H1 (cell line): ENCODE data around the gene ANKRD30A. TPM values are rescaled to one million over a fixed set of nuclear protein-coding genes. Genes with fewer than 3 reads are reported as not detected.
"Not testable (repeated sequence)": the region's sequence is repeated elsewhere in the genome, so short reads cannot be mapped to it uniquely, and the experiment has no call there.

Source experiments
- CTCF ChIA-PET: fragments of 300-600 bp; sonication (Branson Sonifier 250); formaldehyde crosslinking; loops from one replicate; lab custom pipeline; 2021; ENCODE audit not compliant: partially characterized antibody; lab: Charles Lee
- POLR2A ChIA-PET: fragments of 300-600 bp; sonication (Branson Sonifier 250); formaldehyde crosslinking; loops from one replicate; lab custom pipeline; 2021; ENCODE audit warnings: inconsistent platforms; ENCODE audit not compliant: partially characterized antibody; lab: Charles Lee
- DNase-seq, 2 experiments: peaks; one replicate each; pipeline versions ENCODE4 v3.0.0 to v3.0.0-alpha.2; 2010 to 2022; ENCODE audit warnings: low spot score in 2 of 2, low read depth in 1 of 2, mixed read lengths in 1 of 2
- FAIRE-seq: peaks from 2 replicates; lab custom pipeline; 2011; peaks lifted over from hg19 to GRCh38; lab: Jason Lieb, UNC
- H2AFZ ChIP-seq: 2 replicates; pipeline ENCODE4 v1.8.1; 2012; ENCODE audit warnings: low read length, inconsistent platforms
- H2AK5ac ChIP-seq: 2 replicates; pipeline ENCODE4 v1.6.1; 2013; ENCODE audit warnings: low read depth, low read length
- H2BK120ac ChIP-seq: replicated peaks from 2 replicates; pipeline ENCODE3; 2013; ENCODE audit warnings: low read depth, low read length, inconsistent platforms
- H2BK12ac ChIP-seq: 2 replicates; pipeline ENCODE4 v1.6.1; 2013; ENCODE audit warnings: low read depth, low read length
- H2BK15ac ChIP-seq: 2 replicates; pipeline ENCODE4 v1.6.1; 2013; ENCODE audit warnings: low read length
- H2BK20ac ChIP-seq: 2 replicates; pipeline ENCODE4 v1.6.1; 2013; ENCODE audit warnings: low read length
- H2BK5ac ChIP-seq: 2 replicates; pipeline ENCODE4 v1.6.1; 2013; ENCODE audit warnings: low read depth, low read length
- H3K14ac ChIP-seq: 2 replicates; pipeline ENCODE4 v1.6.1; 2013; ENCODE audit warnings: inconsistent platforms; ENCODE audit not compliant: insufficient read length
- H3K18ac ChIP-seq: 2 replicates; pipeline ENCODE4 v1.6.1; 2013; ENCODE audit warnings: low read length; ENCODE audit errors: extremely low read depth
- H3K23ac ChIP-seq: 2 replicates; pipeline ENCODE4 v1.6.1; 2013; ENCODE audit warnings: inconsistent platforms; ENCODE audit not compliant: insufficient read length
- H3K23me2 ChIP-seq: 2 replicates; pipeline ENCODE4 v1.6.1; 2013; ENCODE audit warnings: low read depth, low read length
- H3K27ac ChIP-seq: 2 replicates; pipeline ENCODE4 v1.6.1; 2011; ENCODE audit warnings: low read depth, low read length, inconsistent platforms
- H3K27me3 ChIP-seq, 4 experiments: replicated peaks in 1 of 4; 1 replicate in 1 of 4; 2 replicates in 3 of 4; pipeline versions ENCODE4 v1.6.1 to v1.8.1; 2011 to 2013; ENCODE audit warnings: low read length in 3 of 4, mild to moderate bottlenecking in 3 of 4, inconsistent platforms in 2 of 4, mixed read lengths in 2 of 4, moderate library complexity in 1 of 4; ENCODE audit not compliant: control insufficient read depth in 3 of 4, insufficient read depth in 3 of 4; ENCODE audit errors: extremely low read depth in 1 of 4
- H3K36me3 ChIP-seq, 4 experiments: 2 replicates each; pipeline versions ENCODE4 v1.6.1 to v1.8.1; 2011 to 2013; ENCODE audit warnings: mild to moderate bottlenecking in 4 of 4, low read length in 3 of 4, moderate library complexity in 2 of 4, control low read depth in 1 of 4, inconsistent platforms in 1 of 4; ENCODE audit not compliant: insufficient read depth in 4 of 4, control insufficient read depth in 2 of 4
- H3K4ac ChIP-seq: replicated peaks from 2 replicates; pipeline ENCODE3; 2013; ENCODE audit warnings: low read length, low read depth, mixed read lengths, inconsistent platforms; ENCODE audit not compliant: insufficient read length
- H3K4me1 ChIP-seq, 4 experiments: replicated peaks in 1 of 4; 1 replicate in 1 of 4; 2 replicates in 3 of 4; pipeline versions ENCODE4 v1.6.1 to v1.8.1; 2011 to 2013; ENCODE audit warnings: low read length in 3 of 4, inconsistent platforms in 2 of 4, mixed read lengths in 1 of 4; ENCODE audit not compliant: insufficient read depth in 4 of 4, control insufficient read depth in 3 of 4
- H3K4me2 ChIP-seq, 2 experiments: 2 replicates each; pipeline versions ENCODE4 v1.6.1 to v1.8.1; 2011 to 2013; ENCODE audit warnings: low read depth in 2 of 2, low read length in 2 of 2, control low read depth in 1 of 2, inconsistent platforms in 1 of 2, mild to moderate bottlenecking in 1 of 2; ENCODE audit not compliant: insufficient read depth in 1 of 2
- H3K4me3 ChIP-seq, 4 experiments: fragments of 200-600, 300-600 bp in 1 of 4; sonication (generic), shearing (Covaris generic), sonication (Bioruptor Twin) in 1 of 4; 2 replicates each; pipeline versions ENCODE4 v1.5.1 to v1.8.1; 2011 to 2016; ENCODE audit warnings: low read length in 4 of 4, low read depth in 3 of 4, control low read depth in 2 of 4, inconsistent platforms in 2 of 4, mild to moderate bottlenecking in 2 of 4, mixed read lengths in 1 of 4, moderate library complexity in 1 of 4; ENCODE audit not compliant: insufficient read depth in 2 of 4; ENCODE audit errors: extremely low read depth in 1 of 4
- H3K56ac ChIP-seq: replicated peaks from 2 replicates; pipeline ENCODE3; 2013; ENCODE audit warnings: low read depth, mild to moderate bottlenecking, mixed read lengths, low read length, inconsistent platforms; ENCODE audit not compliant: insufficient read length
- H3K79me1 ChIP-seq: 2 replicates; pipeline ENCODE4 v1.6.1; 2013; ENCODE audit warnings: low read depth, low read length, control low read depth
- H3K79me2 ChIP-seq, 2 experiments: 2 replicates each; pipeline versions ENCODE4 v1.6.1 to v1.8.1; 2012 to 2013; ENCODE audit warnings: low read length in 2 of 2, mild to moderate bottlenecking in 2 of 2, inconsistent platforms in 1 of 2; ENCODE audit not compliant: insufficient read depth in 2 of 2, control insufficient read depth in 1 of 2
- H3K9ac ChIP-seq, 4 experiments: replicated peaks in 1 of 4; 1 replicate in 1 of 4; 2 replicates in 3 of 4; pipeline versions ENCODE4 v1.6.1 to v1.8.1; 2011 to 2013; ENCODE audit warnings: low read depth in 3 of 4, low read length in 3 of 4, control low read depth in 2 of 4, mild to moderate bottlenecking in 2 of 4, moderate library complexity in 2 of 4, inconsistent platforms in 1 of 4; ENCODE audit errors: extremely low read depth in 1 of 4
- H3K9me3 ChIP-seq, 2 experiments: 2 replicates each; pipeline versions ENCODE4 v1.6.1 to v1.8.1; 2012 to 2013; ENCODE audit warnings: mild to moderate bottlenecking in 2 of 2, moderate library complexity in 2 of 2, control low read depth in 1 of 2, inconsistent platforms in 1 of 2, low read depth in 1 of 2, low read length in 1 of 2, mixed read lengths in 1 of 2; ENCODE audit not compliant: insufficient read depth in 2 of 2
- H4K20me1 ChIP-seq, 2 experiments: replicated peaks in 1 of 2; 2 replicates each; pipeline versions ENCODE3 to v1.8.1; 2011 to 2013; ENCODE audit warnings: inconsistent platforms in 2 of 2, low read length in 2 of 2, mild to moderate bottlenecking in 1 of 2; ENCODE audit not compliant: insufficient read depth in 2 of 2, control insufficient read depth in 1 of 2
- H4K5ac ChIP-seq: 2 replicates; pipeline ENCODE4 v1.6.1; 2013; ENCODE audit warnings: low read length, low read depth, mixed read lengths, inconsistent platforms; ENCODE audit not compliant: insufficient read length
- H4K8ac ChIP-seq: 2 replicates; pipeline ENCODE4 v1.8.0; 2013; ENCODE audit warnings: mild to moderate bottlenecking, moderate library complexity, low read length, inconsistent platforms; ENCODE audit not compliant: insufficient read depth; ENCODE audit errors: extremely low read depth
- H4K91ac ChIP-seq: replicated peaks from 2 replicates; pipeline ENCODE3; 2013; ENCODE audit warnings: low read length, mixed read lengths, inconsistent platforms; ENCODE audit not compliant: insufficient read length
- WGBS, 2 experiments: shearing (Covaris generic) in 1 of 2; methylation state at CpG; one replicate each; pipeline versions ENCODE4 v1.1.6 to v1.1.7; 2013 to 2015; ENCODE audit warnings: low lambda C conversion rate in 2 of 2, mixed read lengths in 2 of 2, inconsistent platforms in 1 of 2, low coverage in 1 of 2, missing lambda C conversion rate in 1 of 2; ENCODE audit not compliant: insufficient replicate concordance in 2 of 2, insufficient coverage in 1 of 2, insufficient read length in 1 of 2; ENCODE audit errors: extremely low coverage in 1 of 2, missing lambda C conversion rate in 1 of 2; 5-methylcytosine and 5-hydroxymethylcytosine counted together
- polyA plus RNA-seq, 7 experiments: library from polyadenylated mRNA; depleted of rRNA in 3 of 7; stranded (reverse) in 5 of 7; unstranded in 2 of 7; fragments of >200 nt in 5 of 7; fragments of 200-250 nt in 2 of 7; gene quantifications; 1 replicate in 5 of 7; 2 replicates in 1 of 7; 4 replicates in 1 of 7; pipeline versions ENCODE4 v1.2.1 to v1.2.3, GENCODE V29; 2011 to 2013; ENCODE audit warnings: missing spikeins in 2 of 7, mixed read lengths in 2 of 7
- total RNA-seq: library from RNA; stranded (reverse); fragmentation: NEBNext Ultra II Directional; extraction: Animal tissue kit (Norgen Biotek cat#: 25700); gene quantifications from 2 replicates; pipeline ENCODE4 v1.2.1, GENCODE V29; 2021

The ANKRD30A gene
- total and polyA plus RNA-seq, 2 of the 8 experiments (the other 6 are each of a cell fraction or from before 2014, with no cell fraction given) = not detected

GRCh38 chr10:37255837-37256236 lies 130.4 kb downstream of the ANKRD30A start:
- H3K27ac ChIP-seq, H2BK20ac ChIP-seq, H2BK120ac ChIP-seq, H4K91ac ChIP-seq, H2BK5ac ChIP-seq, H3K9ac ChIP-seq, H3K36me3 ChIP-seq, H3K79me2 ChIP-seq, H2BK12ac ChIP-seq, H3K4me2 ChIP-seq, H3K79me1 ChIP-seq, H3K56ac ChIP-seq, H3K4ac ChIP-seq, H2AFZ ChIP-seq, H3K4me3 ChIP-seq, H3K18ac ChIP-seq, H2AK5ac ChIP-seq, H2BK15ac ChIP-seq, POLR2A ChIA-PET, H3K23me2 ChIP-seq, H3K4me1 ChIP-seq, FAIRE-seq, DNase-seq, H3K27me3 ChIP-seq, H3K23ac ChIP-seq, H4K20me1 ChIP-seq, H4K5ac ChIP-seq, H4K8ac ChIP-seq, H3K14ac ChIP-seq, CTCF ChIA-PET: not testable (repeated sequence)
- 88% methylated on average over 3 of the region's 3 CpGs; no CpG with 5 or more reads in 1 of the 2 experiments for WGBS, 2 experiments
- peaks cover 35 to 45% of the 10 kb centered on the region in 2 experiments for H3K9me3 ChIP-seq
